Adrenal gland (tissue), 5 donors: Measurements from ENCODE around the gene PRSS33.

Experiments
- POLR2A ChIP-seq, 2 donors: fragments of 450-650 bp; IDR thresholded peaks; one replicate each; pipeline ENCODE4 v1.6.1; 2017; ENCODE audit warnings: antibody characterized with exemption in 2 of 2, mild to moderate bottlenecking in 2 of 2, moderate library complexity in 1 of 2
- TF ChIP-seq, protein P1 (sequence below), 6 experiments: fragments of 450-650 bp in 4 of 6; fragments of 200-600 bp in 2 of 6; sonication (generic) in 1 of 6; IDR thresholded peaks; 1 replicate in 5 of 6; 2 replicates in 1 of 6; pipeline versions ENCODE4 v1.5.1 to v1.8.0; 2016 to 2021; ENCODE audit warnings: antibody characterized with exemption in 6 of 6, mild to moderate bottlenecking in 2 of 6, moderate library complexity in 1 of 6
- donor health status: DM: no; HTN: no; CAD: no.

DNA sequence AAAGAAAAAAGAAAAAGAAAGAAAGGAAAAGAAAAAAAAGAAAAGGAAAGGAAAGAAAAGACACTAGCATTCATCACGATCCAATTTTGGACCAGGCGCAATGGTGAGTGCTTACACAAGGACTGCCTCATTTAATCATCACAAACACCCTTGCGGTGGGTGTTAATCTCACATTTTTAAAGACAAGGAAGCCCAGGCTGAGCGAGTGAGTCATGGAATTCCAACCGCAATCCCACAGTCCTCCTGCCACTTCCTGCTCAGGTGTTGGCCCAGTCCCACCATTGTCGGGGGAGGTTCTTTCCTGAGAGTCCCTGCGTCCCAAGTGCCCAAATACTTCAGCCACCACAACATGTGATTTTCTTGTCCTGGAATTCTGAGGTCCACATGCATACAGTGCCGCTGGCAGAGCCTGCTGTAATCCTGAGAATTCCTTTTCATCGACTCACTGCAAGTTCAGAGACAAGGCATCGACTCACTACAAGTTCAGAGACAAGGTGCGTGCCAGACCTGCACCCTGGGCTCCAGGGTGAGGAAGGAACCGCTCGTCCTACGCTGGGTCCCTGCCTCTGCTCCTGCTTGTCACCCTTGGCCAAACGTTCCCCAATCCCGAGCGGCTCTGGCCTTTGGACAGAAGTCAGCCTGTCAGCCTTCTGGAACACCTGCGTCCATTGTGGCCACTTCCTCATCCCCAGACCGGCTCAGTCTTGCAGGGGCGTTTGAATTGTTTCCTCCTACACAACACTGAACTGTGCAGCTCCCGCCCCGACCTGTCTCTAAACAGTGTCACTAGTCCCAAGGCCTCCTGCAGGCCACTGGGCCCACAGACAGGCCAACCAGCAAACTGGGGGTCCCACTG is 48.5 kb upstream of the PRSS33 start:
- TF ChIP-seq, protein P1, sequence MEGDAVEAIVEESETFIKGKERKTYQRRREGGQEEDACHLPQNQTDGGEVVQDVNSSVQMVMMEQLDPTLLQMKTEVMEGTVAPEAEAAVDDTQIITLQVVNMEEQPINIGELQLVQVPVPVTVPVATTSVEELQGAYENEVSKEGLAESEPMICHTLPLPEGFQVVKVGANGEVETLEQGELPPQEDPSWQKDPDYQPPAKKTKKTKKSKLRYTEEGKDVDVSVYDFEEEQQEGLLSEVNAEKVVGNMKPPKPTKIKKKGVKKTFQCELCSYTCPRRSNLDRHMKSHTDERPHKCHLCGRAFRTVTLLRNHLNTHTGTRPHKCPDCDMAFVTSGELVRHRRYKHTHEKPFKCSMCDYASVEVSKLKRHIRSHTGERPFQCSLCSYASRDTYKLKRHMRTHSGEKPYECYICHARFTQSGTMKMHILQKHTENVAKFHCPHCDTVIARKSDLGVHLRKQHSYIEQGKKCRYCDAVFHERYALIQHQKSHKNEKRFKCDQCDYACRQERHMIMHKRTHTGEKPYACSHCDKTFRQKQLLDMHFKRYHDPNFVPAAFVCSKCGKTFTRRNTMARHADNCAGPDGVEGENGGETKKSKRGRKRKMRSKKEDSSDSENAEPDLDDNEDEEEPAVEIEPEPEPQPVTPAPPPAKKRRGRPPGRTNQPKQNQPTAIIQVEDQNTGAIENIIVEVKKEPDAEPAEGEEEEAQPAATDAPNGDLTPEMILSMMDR (IDR thresholded peaks at IDR 0.05) = no peak
- TF ChIP-seq POLR2A (IDR thresholded peaks at IDR 0.05) = no peak
